KMS-11 (cell line): ENCODE results near the gene CASKIN2.

ENCODE experiments used
- H2AFZ ChIP-seq: fragments of 200-600 bp; sonication (generic); 2 replicates; pipeline ENCODE4 v1.6.1; 2016; ENCODE audit warnings: antibody characterized with exemption, mixed run types, low read depth
- H3K27ac ChIP-seq: fragments of 200-600 bp; sonication (generic); 2 replicates; pipeline ENCODE4 v1.6.1; 2016; ENCODE audit warnings: mild to moderate bottlenecking, mixed run types
- H3K27me3 ChIP-seq: fragments of 200-600 bp; sonication (generic); 2 replicates; pipeline ENCODE4 v1.6.1; 2017; ENCODE audit warnings: mild to moderate bottlenecking, low read depth, mixed run types, moderate library complexity; ENCODE audit not compliant: insufficient read depth
- H3K36me3 ChIP-seq: fragments of 200-600 bp; sonication (generic); 2 replicates; pipeline ENCODE4 v1.6.1; 2017; ENCODE audit warnings: mild to moderate bottlenecking, mixed run types; ENCODE audit not compliant: insufficient read depth
- H3K4me1 ChIP-seq: fragments of 200-600 bp; sonication (generic); 2 replicates; pipeline ENCODE4 v1.6.1; 2016; ENCODE audit warnings: mild to moderate bottlenecking, low read depth, mixed run types; ENCODE audit not compliant: poor library complexity, severe bottlenecking
- H3K4me2 ChIP-seq: fragments of 200-600 bp; sonication (generic); 2 replicates; pipeline ENCODE4 v1.7.0; 2016; ENCODE audit warnings: mild to moderate bottlenecking, mixed run types
- H3K4me3 ChIP-seq: fragments of 200-600 bp; sonication (generic); IDR thresholded peaks from 2 replicates; pipeline ENCODE4 v1.6.1; 2017; ENCODE audit warnings: low read depth, low read length, mixed read lengths; ENCODE audit not compliant: insufficient read depth
- H3K79me2 ChIP-seq: fragments of 200-600 bp; sonication (generic); 2 replicates; pipeline ENCODE4 v1.6.1; 2016; ENCODE audit warnings: low read depth, mixed run types; ENCODE audit not compliant: insufficient read depth
- H3K9ac ChIP-seq: fragments of 200-600 bp; sonication (generic); 2 replicates; pipeline ENCODE4 v1.6.1; 2016; ENCODE audit warnings: mild to moderate bottlenecking, mixed run types
- H4K20me1 ChIP-seq: fragments of 200-600 bp; sonication (generic); 2 replicates; pipeline ENCODE4 v1.6.1; 2016; ENCODE audit warnings: mild to moderate bottlenecking, mixed run types; ENCODE audit not compliant: insufficient read depth
- TF ChIP-seq, protein P1 (sequence below): fragments of 200-600 bp; sonication (generic); conservative IDR thresholded peaks from 2 replicates; pipeline ENCODE4 v1.6.1; 2017; ENCODE audit warnings: low read depth, mild to moderate bottlenecking, antibody characterized with exemption, low read length, moderate library complexity, mixed read lengths

Gene CASKIN2

DNA sequence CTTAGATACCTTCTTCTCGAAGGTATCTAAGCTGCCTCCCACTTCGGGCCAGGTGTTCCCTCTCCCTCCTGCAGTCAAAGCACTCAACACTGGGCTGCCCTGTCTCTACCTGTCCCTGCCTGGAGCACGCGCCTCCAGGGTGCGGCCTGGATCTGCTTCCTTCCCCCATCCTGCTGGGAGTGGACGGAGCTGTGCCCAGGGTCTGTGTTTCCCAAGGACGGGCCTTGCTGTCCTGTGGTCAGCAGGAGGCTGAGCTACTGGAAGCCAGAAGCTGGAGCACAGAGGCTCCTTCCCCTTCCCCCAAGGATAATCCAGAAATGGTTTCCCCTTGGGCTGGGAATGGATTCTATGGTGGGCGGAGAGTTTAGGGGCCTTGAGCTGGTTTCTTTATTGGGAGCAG is 26.9 kb upstream of the CASKIN2 start:
- Histone ChIP-seq H3K4me1 (no peaks in the 10 kb centered on the region), H2AFZ (no peak overlapping the region), H3K27me3 (no peaks in the 10 kb centered on the region), H3K9ac (no peak overlapping the region), H3K79me2 (no peaks in the 10 kb centered on the region), H4K20me1 (no peaks in the 10 kb centered on the region), H3K27ac (no peak overlapping the region), H3K4me3 (no peak overlapping the region), H3K36me3 (no peaks in the 10 kb centered on the region), H3K4me2 (no peak overlapping the region)
- TF ChIP-seq, protein P1, sequence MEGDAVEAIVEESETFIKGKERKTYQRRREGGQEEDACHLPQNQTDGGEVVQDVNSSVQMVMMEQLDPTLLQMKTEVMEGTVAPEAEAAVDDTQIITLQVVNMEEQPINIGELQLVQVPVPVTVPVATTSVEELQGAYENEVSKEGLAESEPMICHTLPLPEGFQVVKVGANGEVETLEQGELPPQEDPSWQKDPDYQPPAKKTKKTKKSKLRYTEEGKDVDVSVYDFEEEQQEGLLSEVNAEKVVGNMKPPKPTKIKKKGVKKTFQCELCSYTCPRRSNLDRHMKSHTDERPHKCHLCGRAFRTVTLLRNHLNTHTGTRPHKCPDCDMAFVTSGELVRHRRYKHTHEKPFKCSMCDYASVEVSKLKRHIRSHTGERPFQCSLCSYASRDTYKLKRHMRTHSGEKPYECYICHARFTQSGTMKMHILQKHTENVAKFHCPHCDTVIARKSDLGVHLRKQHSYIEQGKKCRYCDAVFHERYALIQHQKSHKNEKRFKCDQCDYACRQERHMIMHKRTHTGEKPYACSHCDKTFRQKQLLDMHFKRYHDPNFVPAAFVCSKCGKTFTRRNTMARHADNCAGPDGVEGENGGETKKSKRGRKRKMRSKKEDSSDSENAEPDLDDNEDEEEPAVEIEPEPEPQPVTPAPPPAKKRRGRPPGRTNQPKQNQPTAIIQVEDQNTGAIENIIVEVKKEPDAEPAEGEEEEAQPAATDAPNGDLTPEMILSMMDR = no peak

DNA sequence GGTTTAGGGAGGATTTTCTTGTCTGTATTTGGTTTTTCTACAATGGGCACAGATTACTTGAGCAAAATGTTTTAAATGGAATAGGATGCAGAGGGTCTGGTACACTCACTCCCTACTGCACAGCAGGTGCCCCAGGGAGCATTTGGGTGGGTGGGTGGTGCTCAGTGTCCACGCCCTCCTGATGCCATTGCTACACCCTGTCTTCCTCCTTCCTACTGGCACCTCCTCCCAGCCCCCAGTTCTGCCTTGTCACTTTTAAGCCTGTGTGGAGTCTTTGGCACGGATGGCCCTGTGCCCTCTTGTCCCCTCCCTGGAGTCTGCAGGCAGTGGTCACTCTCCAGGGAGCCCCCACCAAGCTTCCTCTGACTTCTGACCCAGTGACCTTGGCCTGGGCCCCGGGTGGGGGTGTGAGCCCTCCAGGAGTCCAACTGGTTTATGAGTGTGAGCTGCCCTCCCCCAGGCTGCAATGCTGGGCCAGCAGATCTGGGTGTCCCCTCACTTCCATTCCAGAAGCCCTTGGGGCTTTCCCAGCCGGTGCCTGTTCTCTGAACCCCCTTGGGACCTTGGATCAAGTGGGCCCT is 25.7 kb upstream of the CASKIN2 start:
- H3K4me1 ChIP-seq = no peaks in the 10 kb centered on the region
- no peaks in the 10 kb centered on the region for H3K79me2 ChIP-seq
- no peaks in the 10 kb centered on the region for H3K27me3 ChIP-seq
- no peak overlapping the region for H3K27ac ChIP-seq
- TF ChIP-seq, protein P1 = no peak
- H3K36me3 ChIP-seq = no peaks in the 10 kb centered on the region
- no peak overlapping the region for H2AFZ ChIP-seq
- H3K4me2 ChIP-seq = no peak overlapping the region
- H4K20me1 ChIP-seq = no peaks in the 10 kb centered on the region
- no peak overlapping the region for H3K9ac ChIP-seq
- no peak overlapping the region for H3K4me3 ChIP-seq

DNA sequence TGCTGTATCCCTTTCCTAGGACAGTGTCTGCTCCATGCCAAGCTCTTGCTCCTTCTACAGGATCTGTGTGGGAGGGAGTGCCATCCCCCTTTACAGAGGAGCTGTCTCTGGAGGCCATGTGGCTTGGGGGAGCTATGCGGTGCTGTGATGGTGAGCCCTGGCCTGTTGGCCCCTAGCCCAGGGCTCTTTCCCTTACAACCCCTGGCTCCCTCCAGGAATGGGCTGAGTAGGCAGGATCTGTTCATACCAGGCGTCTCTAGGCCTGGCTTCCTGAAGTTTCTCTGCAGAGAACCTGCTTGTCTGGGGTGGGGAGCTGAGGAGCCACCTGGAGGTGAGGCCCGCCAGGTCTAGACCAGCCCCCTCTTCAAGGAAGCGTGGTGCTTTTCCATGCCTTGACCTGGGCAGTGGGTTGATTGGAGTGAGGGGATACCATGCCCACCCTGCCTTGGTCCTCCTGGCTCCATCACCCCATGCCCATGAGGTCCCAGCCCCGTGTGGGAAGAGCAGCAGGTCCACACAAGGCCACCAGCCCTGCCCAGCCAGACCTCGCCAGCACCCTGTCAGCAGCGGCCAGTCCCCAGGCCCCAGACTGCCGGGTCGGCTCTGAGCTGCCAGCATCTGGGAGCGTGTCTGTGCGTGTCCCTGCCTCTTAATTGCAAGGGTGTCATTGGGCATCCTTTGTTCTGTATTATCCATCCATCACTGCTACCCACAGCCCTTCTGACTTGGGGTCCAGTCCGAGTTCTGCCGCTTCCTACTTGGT is 24.8 kb upstream of the CASKIN2 start:
- no peaks in the 10 kb centered on the region for H3K27me3 ChIP-seq
- H3K36me3 ChIP-seq = no peaks in the 10 kb centered on the region

DNA sequence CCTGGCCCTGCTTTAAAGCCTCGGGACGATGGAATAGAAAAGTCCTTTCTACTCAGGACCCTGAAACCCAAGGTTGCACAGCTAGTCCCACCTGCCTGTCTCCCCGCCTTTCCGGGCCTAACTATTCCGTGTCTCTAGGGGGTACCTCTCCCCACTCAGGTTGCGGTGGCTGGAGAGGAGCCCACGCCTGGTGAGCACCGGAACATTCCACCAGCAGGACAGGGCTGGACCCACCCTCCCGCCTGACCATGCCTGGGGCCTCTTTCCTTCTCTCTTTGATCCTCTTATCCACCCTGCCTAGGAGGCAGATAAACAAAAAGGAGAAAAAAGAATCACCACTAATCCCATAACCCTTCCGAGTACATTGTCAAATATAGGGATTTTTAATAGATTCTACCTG is 21.0 kb upstream of the CASKIN2 start:
- Histone ChIP-seq H3K4me1 (no peaks in the 10 kb centered on the region), H4K20me1 (no peaks in the 10 kb centered on the region), H3K27me3 (no peaks in the 10 kb centered on the region), H3K4me3 (no peak overlapping the region), H2AFZ (no peak overlapping the region), H3K79me2 (no peaks in the 10 kb centered on the region), H3K9ac (no peak overlapping the region), H3K36me3 (no peaks in the 10 kb centered on the region), H3K4me2 (no peak overlapping the region), H3K27ac (no peak overlapping the region)
- TF ChIP-seq, protein P1 = no peak

More for the DNA sequence above, 24.8 kb upstream of the CASKIN2 start:
- no peaks in the 10 kb centered on the region for H3K4me1 ChIP-seq
- H4K20me1 ChIP-seq = no peaks in the 10 kb centered on the region
- H3K9ac ChIP-seq = no peak overlapping the region
- no peak overlapping the region for H3K4me3 ChIP-seq
- H3K79me2 ChIP-seq = no peaks in the 10 kb centered on the region
- H3K4me2 ChIP-seq = no peak overlapping the region
- no peak overlapping the region for H3K27ac ChIP-seq
- no peak overlapping the region for H2AFZ ChIP-seq
- TF ChIP-seq, protein P1 = no peak
